ENCODE measurements around the gene ACTL10. TPM values are rescaled to one million over a fixed set of nuclear protein-coding genes. Genes with fewer than 3 reads are reported as not detected.
"Not testable (repeated sequence)": the region's sequence is repeated elsewhere in the genome, so short reads cannot be mapped to it uniquely, and the experiment has no call there.

The ACTL10 gene
- total and polyA plus RNA-seq, 2 of the 13 experiments (the other 11 are each of a cell fraction or from before 2014, with no cell fraction given) = not detected

DNA sequence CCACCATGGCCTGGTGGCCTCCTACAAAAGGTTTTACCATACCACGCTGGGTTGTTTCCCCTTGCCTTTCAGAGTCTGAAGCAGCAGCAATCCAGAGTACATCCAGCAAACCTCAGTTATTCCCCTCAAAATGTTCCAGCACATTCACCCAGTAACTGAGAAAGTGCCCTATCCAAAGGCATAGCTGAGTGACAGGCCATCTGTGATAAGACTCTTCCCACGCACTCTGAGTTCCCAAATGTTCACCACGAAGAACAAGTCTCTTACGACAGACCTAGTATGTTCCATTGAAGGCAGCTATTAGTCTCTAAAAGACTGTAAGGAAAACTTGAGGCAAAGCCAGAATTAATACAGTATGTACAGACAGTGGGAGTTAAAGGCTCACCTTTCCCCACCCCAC is 36.2 kb upstream of the ACTL10 start (continued):
- TF ChIP-seq, protein P1, sequence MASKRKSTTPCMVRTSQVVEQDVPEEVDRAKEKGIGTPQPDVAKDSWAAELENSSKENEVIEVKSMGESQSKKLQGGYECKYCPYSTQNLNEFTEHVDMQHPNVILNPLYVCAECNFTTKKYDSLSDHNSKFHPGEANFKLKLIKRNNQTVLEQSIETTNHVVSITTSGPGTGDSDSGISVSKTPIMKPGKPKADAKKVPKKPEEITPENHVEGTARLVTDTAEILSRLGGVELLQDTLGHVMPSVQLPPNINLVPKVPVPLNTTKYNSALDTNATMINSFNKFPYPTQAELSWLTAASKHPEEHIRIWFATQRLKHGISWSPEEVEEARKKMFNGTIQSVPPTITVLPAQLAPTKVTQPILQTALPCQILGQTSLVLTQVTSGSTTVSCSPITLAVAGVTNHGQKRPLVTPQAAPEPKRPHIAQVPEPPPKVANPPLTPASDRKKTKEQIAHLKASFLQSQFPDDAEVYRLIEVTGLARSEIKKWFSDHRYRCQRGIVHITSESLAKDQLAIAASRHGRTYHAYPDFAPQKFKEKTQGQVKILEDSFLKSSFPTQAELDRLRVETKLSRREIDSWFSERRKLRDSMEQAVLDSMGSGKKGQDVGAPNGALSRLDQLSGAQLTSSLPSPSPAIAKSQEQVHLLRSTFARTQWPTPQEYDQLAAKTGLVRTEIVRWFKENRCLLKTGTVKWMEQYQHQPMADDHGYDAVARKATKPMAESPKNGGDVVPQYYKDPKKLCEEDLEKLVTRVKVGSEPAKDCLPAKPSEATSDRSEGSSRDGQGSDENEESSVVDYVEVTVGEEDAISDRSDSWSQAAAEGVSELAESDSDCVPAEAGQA (IDR thresholded peaks at IDR 0.05; ENCODE audit: low read depth) = no peak
- TF ChIP-seq, protein P1 (CRISPR knock-in tag; IDR thresholded peaks at IDR 0.05; ENCODE audit: borderline replicate concordance) = no peak
- TF ChIP-seq, protein P2, sequence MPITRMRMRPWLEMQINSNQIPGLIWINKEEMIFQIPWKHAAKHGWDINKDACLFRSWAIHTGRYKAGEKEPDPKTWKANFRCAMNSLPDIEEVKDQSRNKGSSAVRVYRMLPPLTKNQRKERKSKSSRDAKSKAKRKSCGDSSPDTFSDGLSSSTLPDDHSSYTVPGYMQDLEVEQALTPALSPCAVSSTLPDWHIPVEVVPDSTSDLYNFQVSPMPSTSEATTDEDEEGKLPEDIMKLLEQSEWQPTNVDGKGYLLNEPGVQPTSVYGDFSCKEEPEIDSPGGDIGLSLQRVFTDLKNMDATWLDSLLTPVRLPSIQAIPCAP (CRISPR knock-in tag; IDR thresholded peaks at IDR 0.05; ENCODE audit: low read depth) = no peak
- no peak for TF ChIP-seq BATF2 (CRISPR knock-in tag; IDR thresholded peaks at IDR 0.05)

GRCh38 chr20:33631910-33632309 is 34.8 kb upstream of the ACTL10 start:
- H3K4me3 ChIP-seq (replicated peaks in 1 of 3; ENCODE audit: insufficient read depth in 1 of 3, low read depth in 2 of 3, low read length in 3 of 3); H3K27ac ChIP-seq (ENCODE audit: extremely low read length, insufficient read depth, low read length); H3K4me2 ChIP-seq (ENCODE audit: low read depth, low read length); intact Hi-C loops (cut with micrococcal nuclease; ENCODE audit: unreplicated experiment); H3K4me1 ChIP-seq (ENCODE audit: insufficient read depth, low read length); H4K20me1 ChIP-seq (ENCODE audit: insufficient read depth, low read length); H3K9ac ChIP-seq (ENCODE audit: insufficient read depth, low read depth, low read length); in situ Hi-C loops (cut with HindIII; ENCODE audit: extremely low pct_ligation_motif_present, low pct_unique_long_range_greater_than_20kb); H2AFZ ChIP-seq (ENCODE audit: low read length); H3K27me3 ChIP-seq (ENCODE audit: control insufficient read depth in 1 of 2, insufficient read depth in 2 of 2, low read length in 2 of 2); DNase-seq (ENCODE audit: low spot score); H3K79me2 ChIP-seq (ENCODE audit: insufficient read depth, low read length); BruUV-seq (replicated peaks); POLR2A ChIA-PET; CTCF ChIA-PET (ENCODE audit: low intra/inter-chr PET ratio, low total read pairs); H3K9me3 ChIP-seq (ENCODE audit: low read length); FAIRE-seq; ATAC-seq: not testable (repeated sequence)
- peak; percentile 60; the same call in 1 of the 2 replicates for TF ChIP-seq ZNF121 (CRISPR knock-in tag; IDR thresholded peaks at IDR 0.05)
- 80% methylated on average over 4 of the region's 4 CpGs for WGBS (ENCODE audit: low lambda C conversion rate)
- peaks cover 22 to 62% of the 10 kb centered on the region in 2 experiments for H3K36me3 ChIP-seq (replicated peaks in 1 of 2; ENCODE audit: control insufficient read depth in 1 of 2, insufficient read depth in 2 of 2, low read length in 2 of 2)
